Measurements from ENCODE around the gene ULBP1.
"Not testable (repeated sequence)": the region's sequence is repeated elsewhere in the genome, so short reads cannot be mapped to it uniquely, and the experiment has no call there.

The ULBP1 gene

DNA sequence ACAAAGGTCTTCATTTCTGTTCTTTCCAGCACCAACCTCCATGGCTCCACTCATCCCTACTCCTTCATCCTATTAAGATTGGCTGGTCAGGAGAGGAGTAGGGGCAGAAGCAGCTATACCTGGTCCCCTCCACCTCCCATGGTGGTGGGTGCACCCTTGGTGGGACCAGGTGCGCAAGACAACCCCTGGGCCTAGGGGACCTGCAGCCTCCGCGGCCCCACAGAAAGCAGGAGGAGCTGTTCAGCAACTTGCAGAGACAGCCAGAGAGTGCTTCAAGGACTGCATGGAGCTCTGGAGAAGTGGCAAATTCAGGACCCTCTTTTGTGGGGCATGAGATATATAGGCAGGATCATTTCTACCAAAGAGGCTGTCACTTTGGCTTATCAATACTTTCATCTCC is 12.1 kb upstream of the ULBP1 start:
- DNase-seq (ENCODE audit: low read depth, low spot score): no peak

DNA sequence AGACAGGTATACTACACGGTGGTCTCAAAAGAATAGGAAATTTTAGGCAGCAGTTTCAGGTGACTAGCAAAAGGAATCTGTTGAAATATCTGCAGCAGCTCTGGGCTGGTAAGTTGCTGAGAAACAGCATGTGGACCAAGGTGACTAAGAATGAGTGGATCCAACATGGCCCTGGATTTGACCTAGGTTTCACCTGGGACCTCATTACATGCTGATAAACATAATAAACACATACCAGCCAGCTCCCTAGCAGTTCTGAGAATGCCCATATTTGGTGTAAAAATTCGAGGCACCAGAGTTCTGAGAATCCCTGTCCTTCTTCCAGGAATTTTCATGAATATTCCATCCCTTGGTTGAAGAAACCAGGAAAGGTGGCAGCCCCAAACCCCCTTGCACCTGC is 10.4 kb upstream of the ULBP1 start:
- not testable (repeated sequence) for DNase-seq (ENCODE audit: low read depth, low spot score)

DNA sequence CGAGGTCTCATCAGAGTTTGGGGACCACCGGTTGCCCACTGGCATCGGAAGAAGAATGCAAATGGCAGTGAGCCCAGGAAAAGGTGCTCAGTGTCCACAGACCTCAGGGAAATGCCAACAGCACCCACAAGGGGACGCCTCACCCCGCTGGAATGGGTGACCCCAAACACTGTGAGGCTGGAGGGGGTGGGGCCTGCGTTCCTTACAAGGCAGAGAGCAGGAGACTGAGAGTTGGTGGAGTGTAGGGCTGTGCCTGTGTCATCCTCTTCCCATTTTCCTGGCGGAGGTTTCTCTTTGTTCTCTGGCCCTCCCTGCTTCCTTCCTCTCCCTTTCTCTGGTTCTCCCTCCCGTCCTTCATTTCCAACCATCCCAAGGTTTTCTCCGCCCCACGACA is 9.8 kb upstream of the ULBP1 start:
- DNase-seq (ENCODE audit: low read depth, low spot score): not testable (repeated sequence)

DNA sequence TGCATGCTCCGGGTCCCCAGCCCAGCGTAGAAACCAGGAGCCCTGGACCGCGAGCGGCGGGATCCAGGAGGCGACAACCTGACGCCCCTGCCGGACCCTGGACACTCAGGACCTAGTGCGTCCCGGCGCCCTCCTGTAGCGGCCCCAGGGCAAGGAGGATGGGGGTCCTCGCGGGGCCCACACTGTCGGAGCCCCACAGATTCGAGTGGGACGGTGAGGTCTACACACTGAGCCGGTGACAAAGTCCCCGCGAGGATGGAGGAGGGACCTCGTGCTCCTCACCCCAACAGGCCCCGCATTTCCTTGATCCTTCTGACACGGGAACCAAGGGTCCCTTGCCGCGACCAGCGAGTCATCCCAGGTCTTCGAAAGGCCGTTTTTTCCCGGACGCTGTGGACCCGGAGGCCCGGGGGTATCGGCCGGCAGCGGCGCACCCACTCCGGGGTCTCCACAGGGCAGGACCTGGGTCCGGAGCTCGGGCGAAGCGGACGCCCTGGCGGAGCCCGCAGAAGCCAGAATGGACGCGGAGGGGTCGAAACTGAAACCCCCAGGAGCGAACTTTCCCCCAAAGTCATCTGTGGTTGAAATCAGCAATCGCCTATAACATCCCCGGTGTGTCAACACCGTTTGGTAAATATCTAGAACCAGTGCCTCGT is 9.3 kb upstream of the ULBP1 start:
- DNase-seq (ENCODE audit: low read depth, low spot score): not testable (repeated sequence)

DNA sequence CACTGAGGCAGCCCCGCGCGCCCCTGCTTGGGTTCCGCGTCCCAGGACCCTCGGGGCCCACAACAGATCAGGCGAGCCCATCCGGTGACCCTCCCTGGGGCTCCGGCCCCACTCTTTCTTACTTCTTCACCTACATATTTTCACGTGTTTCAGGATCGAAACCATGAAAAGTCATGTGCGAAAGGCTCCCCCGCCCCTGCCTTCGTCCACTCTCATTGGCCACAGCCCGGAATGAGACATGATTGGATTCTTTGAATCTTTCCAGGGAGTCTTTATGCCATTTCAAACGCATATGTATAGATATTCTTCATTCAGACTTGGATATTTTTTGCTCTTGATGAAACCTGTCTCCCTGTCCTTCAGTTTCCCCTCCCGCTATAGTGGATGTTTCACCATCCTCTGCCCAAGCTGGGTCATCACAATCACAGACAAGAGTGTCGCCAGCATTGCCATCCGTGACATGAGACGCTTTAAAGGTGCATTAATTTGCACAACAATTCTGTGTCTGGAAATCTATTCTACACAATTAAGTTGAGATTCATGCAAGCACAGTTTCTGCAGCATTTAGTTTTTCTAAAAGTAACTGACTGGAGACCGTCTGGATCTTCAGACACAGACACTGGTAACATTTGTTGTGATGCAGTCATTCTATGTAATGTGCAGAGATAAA is 8.6 kb upstream of the ULBP1 start:
- DNase-seq (ENCODE audit: low read depth, low spot score): not testable (repeated sequence)

DNA sequence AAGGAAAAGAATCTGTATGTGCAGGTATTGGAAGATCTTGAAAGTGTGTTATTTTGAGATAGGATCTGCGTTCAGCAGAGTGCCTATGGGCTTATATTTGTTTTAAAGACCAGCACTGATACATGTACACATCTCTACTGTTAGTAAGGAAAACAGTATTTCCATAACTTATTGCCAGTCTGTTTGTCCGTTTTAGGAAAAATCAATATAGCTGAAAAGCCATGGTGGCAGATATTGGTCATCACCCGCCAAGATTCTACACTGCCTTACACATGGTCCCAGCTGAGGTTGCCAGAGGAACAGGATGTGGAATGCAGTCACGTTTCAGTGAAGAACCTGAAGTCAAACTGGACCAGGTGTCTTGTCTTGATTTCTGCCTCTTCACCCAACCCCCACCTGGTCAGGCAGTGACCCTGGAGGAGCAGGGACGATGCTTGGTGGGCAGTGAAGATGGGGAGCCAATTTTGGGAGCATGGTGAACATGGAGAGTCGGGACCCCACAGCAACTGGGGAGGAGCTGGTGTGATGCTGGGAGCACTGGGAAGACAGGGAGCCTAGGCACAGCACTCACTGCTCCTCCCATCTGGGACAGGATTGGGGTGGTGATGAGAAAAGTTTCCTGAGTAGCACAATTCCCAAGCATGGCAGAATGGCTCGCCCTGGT is 8.0 kb upstream of the ULBP1 start:
- DNase-seq (ENCODE audit: low read depth, low spot score): not testable (repeated sequence)

DNA sequence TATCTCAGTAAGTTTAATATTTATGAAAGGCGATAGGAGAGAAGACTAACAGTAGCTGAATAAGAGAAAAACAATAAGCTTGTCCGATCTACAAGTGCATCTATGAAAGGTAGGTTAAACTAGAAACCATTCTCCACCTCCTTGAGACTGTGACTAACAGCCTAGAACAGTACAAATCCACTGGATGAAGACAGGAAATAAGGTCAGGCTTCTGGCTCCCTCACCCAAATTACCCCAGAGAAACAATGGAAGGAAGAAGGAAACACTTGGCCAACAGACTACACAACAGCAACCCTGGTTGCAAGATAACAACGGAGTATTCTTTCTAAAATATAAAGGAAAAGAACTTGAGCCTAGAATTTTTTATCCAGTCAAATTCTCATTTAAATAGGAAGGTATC is 5.6 kb upstream of the ULBP1 start:
- not testable (repeated sequence) for DNase-seq (ENCODE audit: low read depth, low spot score)

DNA sequence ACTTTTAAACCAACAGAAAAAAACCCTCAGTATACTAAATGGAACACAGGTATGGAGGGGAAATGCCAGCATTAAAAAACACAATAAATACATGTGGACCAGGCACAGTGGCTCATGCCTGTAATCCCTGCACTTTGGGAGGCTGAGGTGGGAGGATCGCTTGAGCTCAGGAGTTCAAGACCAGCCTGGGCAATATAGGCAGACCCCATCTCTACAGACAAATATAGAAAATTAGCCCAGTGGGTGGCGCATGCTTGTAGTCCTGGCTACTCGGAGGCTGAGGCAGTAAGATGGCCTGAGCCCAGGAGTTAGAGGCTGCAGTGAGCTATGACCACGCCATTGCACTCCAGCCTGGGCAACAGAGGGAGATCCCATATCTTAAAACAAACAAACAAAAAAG is 3.9 kb upstream of the ULBP1 start:
- DNase-seq (ENCODE audit: low read depth, low spot score): not testable (repeated sequence)

DNA sequence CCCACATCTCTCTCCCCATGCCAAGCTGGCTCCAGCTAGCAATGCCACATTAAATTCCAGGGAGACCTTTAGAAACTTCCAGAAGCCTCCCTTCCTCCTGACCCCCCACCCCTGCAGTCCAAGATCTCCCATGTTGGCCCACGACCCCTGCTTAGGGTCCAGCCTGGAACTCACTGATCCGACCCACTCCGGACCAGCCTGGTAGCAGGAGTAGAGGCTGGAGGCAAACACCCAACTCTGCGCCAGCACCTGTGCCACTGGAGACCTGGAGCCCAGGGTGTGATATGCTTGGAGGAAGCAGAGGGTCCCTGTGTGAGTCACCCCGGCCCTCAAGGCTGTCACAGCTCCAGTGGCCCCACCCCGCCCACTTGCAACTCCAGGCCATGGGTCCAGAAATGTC is 3.3 kb upstream of the ULBP1 start:
- DNase-seq (ENCODE audit: low read depth, low spot score): no peak

DNA sequence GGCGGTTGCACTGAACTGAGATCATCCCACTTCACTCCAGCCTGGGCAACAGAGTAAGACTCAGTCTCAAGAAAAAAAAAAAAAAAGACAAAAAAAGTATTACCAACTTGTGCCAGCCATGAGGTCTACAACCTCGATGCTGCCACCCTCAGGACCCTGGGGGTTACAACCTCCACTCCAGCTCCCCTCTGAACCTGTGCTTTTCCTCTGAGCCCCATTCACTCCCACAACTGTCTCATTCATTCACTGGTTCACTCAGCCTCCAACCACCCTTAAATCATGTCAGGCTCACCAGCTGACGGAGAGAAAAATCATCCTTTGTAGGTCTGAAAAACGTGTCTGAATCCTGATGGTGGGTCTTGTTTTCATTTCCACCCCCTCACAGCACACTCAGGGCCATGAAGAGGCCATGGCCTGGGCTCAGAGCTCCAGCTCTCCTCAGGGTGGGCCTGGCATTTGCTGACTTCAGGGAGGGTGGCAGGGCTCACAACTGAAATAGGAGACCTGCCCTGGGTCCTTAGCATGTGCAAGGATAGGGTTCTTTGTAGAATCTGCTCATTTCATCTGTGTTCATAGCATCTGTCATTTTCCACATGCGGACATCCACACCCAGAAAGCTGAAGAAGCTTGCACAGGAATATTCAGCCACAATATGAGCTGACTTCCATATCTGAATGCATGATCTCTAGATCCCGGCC is 1.9 kb upstream of the ULBP1 start:
- peak; percentile 32 for DNase-seq (ENCODE audit: low read depth, low spot score)

DNA sequence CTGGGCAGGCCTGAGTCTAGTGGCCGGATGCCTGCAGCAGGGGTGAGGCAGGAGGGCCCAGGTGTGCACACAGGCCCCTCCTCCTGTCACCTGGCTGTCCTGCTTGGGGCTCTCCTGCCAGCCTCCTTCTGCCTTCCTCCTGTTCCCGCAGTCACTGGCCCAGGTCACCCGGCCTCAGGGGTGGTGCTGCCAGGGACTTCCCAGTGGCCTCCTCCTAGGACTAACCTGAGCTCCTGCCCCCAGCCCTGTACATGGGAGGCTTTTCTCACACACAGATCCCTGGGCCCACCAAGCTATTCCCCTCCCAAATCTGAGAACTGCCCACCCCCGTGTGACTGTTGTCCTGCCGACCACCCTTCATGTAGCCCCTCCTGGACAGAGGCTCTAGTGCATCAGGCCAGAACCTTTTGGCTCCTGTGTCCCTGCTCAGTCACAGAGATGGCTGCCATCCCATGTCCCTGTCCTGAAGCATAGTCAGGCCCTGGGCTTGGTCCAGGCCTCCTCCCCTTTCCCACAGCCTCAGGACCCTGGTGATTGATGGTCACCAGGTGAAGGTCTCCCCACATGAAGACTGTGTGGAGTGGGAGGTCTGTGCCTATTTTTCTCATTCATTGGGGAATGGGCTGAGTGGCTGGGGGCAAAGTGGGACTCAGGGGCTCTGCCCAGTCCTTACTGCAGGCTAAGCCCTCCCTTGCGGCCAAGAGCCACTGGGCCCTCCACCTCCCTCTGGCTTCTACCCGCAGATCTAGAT is 1.1 kb upstream of the ULBP1 start:
- DNase-seq (ENCODE audit: low read depth, low spot score): no peak

DNA sequence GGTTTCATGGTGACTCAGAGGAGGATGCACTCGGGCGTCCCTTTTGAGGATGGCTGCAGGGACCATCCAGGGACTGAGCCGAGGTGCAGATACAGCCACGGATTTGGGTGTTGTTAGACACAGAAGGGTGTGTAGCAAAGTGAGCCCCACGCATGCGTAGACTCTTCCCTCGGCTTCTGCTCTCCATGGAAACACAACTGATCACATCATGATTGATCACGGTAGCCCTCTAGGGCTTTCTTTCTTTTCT is 606 bp upstream of the ULBP1 start:
- peak; percentile 59 for DNase-seq (ENCODE audit: low read depth, low spot score)

DNA sequence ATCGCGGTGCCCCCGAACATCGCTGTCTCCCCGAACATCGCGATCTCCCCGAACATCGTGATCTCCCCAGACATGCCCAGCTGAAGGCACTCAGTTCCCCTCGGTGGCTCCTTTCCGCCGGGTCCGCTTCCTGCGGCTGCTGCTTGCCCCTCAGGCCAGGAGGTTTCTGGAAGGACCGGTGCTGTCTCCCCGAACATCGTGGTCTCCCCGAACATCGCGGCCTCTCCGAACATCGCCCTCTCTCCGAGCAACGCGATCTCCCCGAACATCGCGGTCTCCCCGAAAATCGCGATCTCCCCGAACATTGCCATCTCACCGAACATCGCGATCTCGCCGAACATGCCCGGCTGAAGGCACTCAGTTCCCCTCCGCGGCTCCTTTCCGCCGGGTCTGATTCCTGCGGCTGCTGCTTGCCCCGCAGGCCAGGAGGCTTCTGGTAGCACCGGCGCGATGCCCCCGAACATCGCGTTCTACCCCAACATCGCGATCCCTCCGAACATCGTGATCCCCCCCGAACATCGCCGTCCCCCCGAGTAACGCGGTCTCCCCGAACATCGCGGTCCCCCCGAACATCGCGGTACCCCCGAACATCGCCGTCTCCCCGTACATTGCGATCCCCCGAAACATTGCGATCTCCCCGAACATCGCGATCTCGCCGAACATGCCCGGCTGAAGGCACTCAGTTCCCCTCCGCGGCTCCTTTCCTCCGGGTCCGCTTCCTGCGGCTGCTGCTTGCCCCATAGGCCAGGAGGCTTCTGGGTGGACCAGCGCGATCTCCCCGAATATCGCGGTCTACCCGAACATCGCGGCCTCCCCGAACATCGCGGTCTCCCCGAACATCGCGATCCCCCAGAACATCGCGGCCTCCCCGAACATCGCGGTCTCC is 808 bp downstream of the ULBP1 start:
- peak; percentile 42 for DNase-seq (ENCODE audit: low read depth, low spot score)

DNA sequence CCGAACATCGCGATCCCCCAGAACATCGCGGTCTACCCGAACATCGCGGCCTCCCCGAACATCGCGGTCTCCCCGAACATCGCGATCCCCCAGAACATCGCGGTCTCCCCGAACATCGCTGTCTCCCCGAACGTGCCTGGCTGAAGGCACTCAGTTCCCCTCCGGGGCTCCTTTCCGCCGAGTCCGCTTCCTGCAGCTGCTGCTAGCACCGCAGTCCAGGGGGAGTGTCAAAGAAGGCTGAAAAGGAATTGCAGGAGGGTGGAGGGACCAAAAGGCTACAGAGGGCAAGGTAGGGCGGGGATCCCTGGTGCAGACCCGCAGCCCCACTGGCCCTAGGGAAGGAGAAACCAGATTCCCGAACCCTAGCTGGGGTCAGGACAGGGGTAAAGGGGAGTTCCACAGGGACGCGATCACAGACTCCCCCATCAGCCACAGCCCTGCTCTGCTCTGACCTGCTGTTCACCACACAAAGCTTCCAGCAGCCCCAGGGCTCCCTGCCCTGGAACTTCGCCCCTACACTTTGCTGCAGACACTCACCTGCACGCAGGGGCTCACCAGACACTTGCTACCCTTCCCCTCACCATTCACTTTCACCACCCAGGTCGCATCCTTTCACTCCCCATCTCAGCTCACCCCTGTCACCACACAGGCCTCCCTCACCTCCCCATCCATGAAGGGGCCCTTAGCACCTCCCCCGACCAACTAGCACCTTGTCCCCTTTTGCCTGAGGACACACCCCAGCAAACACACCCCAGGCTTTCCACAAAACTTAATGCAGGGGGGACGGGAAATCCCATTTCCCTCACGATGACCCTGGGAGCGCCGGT is 1.7 kb downstream of the ULBP1 start:
- DNase-seq (ENCODE audit: low read depth, low spot score): peak; percentile 26

DNA sequence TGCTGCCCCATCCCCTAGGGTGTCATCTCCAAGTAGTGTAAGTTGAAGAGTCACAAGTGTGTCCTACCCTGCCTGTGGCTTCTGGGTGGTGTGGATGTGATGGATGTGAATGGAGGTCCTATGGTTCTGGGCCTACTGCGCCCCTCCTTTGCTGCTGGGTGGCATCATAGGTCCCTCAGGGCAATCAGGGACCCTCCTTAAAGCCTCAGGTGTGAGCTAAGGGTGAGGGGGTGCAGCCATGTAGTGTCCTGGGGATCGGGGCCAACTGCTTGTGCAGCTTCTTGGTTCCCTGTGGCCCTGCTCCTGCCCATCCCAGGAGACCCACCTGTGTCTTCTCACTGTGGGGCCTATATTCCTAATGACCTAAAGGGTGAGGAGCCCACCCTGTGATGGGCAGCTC is 2.6 kb downstream of the ULBP1 start:
- DNase-seq (ENCODE audit: low read depth, low spot score): not testable (repeated sequence)

DNA sequence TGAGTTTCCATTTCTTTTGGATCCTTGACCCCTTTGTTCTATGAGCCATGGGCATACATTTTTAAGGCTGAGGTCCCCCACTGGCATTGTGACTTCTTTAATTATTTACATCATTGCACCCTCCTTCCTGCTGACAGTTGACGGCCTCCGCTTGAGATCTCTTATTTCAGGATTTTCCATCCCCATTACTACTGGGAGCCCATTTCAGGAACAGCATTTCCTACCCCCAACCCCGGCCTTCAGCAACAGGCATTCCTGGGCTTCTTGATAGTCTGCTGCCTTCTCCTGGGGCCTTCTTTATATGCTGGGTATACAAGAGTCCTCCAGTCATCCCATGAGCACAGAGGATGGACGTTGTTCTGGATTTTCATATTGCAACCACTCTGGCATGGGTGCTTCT is 3.8 kb downstream of the ULBP1 start:
- no peak for DNase-seq (ENCODE audit: low read depth, low spot score)

DNA sequence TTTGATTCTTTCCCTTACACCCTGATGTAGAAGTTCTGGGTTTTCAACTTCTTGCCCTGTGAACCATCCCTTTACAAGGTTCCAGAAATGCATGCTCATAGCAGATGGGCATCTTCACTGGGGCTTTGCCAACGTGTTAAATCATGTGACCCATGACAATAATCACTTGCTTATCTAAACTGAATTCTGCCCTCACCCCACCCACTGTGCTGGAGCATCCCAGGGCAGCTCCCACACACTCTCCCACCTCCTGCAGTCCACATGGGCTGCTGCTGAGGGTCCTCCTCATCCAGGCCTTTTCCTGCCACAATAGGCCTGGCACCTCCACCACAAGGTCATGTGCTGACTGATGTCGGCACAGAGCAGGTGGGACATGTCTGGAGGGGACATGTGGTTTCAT is 4.3 kb downstream of the ULBP1 start:
- DNase-seq (ENCODE audit: low read depth, low spot score): not testable (repeated sequence)

DNA sequence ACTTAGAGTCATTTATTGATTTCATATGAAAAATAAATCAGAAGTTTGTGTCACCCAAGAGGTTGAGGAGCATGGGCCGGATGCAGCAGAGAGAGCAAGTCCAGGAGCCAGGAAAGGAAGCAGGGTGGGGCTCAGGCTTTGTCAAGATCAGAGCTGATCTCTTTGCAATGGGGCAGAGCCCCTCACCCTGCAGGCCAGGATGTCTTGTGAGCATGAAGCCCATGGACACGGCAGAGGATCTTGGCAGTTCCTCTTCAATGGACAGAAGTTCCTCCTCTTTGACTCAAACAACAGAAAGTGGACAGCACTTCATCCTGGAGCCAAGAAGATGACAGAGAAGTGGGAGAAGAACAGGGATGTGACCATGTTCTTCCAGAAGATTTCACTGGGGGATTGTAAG is 5.2 kb downstream of the ULBP1 start:
- DNase-seq (ENCODE audit: low read depth, low spot score): not testable (repeated sequence)

DNA sequence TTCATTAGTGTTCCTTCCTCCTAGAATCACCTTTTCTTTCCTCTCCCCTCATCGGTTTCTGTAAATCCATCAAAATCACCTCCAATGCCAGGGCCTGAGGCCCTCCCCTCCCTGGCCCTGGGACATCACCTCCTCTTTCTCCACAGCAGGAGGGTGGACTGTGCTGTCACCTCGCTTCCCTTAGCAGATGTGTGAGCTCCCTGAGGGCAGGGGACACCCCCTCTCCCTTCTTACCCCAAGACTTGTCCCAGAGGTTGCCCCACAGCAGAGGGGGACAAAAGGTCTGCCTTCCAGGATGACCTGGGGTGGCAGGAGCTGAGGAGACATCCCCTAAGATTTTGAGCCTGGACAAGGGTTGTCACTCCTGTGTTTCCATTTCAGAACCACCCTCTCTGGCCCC is 5.9 kb downstream of the ULBP1 start:
- no peak for DNase-seq (ENCODE audit: low read depth, low spot score)

DNA sequence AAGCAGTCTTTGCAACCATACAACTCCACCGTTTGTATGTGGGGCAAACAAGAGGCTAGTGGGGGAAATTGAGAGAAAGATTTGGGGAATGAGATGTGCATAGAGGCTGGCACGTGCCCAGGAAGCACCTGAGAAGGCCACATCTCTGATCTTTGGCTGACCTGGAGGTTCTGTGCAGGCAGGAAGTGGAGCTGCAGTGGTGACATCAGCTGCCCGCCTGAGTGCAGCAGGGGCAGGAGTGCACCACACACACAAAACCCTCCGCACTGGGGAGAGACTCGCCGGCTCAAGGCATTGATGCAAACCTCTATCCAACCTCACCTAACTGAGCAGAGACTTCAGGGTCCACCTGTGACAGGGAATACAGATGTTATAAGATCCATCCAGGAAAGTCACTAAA is 10.7 kb downstream of the ULBP1 start:
- DNase-seq (ENCODE audit: low read depth, low spot score): not testable (repeated sequence)

Measured in ELF-1 (cell line).